ENCODE results near the gene SYT6.
"Not testable (repeated sequence)": the region's sequence is repeated elsewhere in the genome, so short reads cannot be mapped to it uniquely, and the experiment has no call there.

Gene SYT6

GRCh38 chr1:114072246-114072645 lies 81.4 kb downstream of the SYT6 start:
- no peak for DNase-seq (ENCODE audit: low read depth in 2 of 2)

GRCh38 chr1:114069762-114070161 lies 83.9 kb downstream of the SYT6 start:
- DNase-seq (ENCODE audit: low read depth in 2 of 2), result not testable (repeated sequence)

GRCh38 chr1:114068684-114069083 lies 85.0 kb downstream of the SYT6 start:
- DNase-seq (ENCODE audit: low read depth in 2 of 2), result not testable (repeated sequence)

DNA sequence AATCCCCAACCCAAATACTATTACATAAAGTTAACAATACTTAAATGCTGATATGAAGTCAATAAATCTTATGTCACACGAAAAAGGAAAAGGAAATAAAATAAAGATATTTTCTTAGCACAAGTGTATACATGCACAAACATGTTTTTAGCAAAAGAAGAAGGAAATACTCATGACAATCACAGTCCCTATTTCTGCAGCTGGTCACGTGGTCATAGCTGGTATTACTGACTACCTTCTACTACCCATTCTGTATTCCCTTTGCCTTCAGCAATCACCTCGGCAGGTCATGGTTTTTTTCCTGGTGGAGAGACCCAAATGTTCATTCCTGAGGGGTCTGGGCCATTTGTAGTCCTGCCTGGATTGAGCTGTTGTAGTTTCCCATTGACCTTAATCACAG lies 88.0 kb downstream of the SYT6 start:
- DNase-seq (ENCODE audit: low read depth in 2 of 2), result not testable (repeated sequence)

GRCh38 chr1:114063544-114063943 lies 90.1 kb downstream of the SYT6 start:
- DNase-seq (ENCODE audit: low read depth in 2 of 2), result no peak

GRCh38 chr1:114062477-114063099 lies 91.1 kb downstream of the SYT6 start:
- no peak for DNase-seq (ENCODE audit: low read depth in 2 of 2)

DNA sequence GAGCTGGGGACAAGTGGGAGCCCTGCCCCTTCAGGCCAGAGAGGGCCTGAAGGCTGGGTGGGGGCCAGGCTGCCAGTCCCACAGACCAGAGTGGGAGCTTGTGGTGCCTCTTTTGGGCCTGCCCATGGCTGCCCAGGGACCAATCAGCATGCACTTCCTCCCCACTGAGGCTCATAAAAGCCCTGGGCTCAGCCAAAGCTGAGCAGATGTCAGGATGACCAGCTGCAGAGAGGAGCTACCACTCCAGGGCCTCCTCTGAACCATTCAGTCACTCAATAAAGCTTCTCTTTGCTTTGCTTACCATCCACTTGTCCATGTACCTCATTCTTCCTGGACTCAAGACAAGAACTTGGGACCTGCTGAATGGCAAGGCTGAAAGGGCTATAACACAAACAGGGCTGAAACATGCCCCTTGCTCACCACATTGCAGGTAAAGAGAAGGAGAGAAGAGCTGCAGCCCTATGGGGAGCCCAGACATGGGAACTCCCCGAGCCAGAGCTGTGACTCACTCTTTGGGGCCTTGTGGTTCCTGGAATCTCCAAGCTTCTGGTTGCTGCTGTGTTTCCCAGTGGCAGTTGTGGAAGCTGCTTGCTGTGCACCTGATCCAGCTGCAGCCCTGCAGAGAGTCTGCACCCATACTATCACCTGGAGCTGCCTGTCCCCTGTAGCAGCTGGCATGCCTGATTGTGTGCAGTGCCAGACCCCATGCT lies 92.4 kb downstream of the SYT6 start:
- DNase-seq (ENCODE audit: low read depth in 2 of 2), result no peak

GRCh38 chr1:114058236-114058635 lies 95.4 kb downstream of the SYT6 start:
- DNase-seq (ENCODE audit: low read depth in 2 of 2), result not testable (repeated sequence)

GRCh38 chr1:114054148-114054547 lies 99.5 kb downstream of the SYT6 start:
- no peak for DNase-seq (ENCODE audit: low read depth in 2 of 2)

GRCh38 chr1:114048232-114048631 lies 105.4 kb downstream of the SYT6 start:
- DNase-seq (ENCODE audit: low read depth in 2 of 2), result no peak

GRCh38 chr1:114043548-114043947 lies 110.1 kb downstream of the SYT6 start:
- DNase-seq (ENCODE audit: low read depth in 2 of 2), result no peak

DNA sequence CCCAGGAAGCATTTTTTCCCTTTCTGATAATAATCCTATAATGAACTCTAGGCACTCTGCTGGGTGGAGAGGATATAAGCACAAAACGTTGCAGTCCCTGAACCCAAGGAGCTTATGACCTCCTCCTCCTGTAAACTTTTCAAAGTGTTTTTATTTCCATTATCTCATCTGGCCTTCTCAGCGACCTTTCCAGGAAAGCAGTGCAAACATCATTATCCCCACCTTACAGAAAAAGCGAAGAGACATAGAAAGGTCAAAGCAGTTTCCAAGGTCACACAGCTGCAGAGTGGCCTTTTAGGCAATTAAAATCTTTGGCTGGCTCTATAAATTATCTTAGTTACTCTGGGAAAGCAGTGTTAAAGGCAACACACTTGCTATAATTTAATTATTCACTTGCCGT lies 110.6 kb downstream of the SYT6 start:
- DNase-seq (ENCODE audit: low read depth in 2 of 2), result no peak

DNA sequence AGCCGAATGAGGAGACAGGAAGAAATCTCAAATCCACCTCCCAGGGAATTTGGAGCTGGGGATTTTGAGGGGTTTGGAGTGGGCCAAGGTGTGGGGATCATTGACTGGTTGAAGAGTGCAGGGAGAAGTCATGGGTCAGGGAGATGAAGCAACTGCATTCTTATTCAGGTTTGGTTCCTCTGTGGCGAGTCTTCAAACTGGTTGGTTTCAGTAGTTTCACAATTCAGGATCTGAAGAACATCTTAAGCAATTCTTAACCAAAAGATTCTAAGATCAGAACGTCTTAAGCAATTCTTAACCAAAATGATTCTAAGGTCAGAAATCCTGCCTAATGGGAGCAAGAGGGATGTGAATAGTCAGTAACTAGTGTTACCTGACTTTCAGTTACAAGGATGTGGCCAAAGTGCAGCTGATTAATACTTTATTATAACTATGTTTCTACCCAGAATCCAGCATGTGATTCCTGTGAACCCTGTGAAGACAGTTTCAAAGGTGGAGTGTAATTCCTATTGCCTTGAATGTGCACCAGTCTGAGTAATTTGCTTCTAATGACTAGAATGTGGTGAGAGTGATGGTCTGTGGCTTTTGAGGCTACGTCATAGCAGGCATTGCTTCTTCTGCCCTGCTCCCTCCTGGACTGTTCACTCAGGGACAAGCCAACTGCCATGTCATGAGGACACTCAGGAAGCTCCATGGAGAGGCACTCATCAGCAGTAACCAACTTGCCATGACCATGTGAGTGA lies 113.2 kb downstream of the SYT6 start:
- DNase-seq (ENCODE audit: low read depth in 2 of 2), result no peak
